COLO829 (cell line): Measurements from ENCODE around the gene PPP5C.
"Not testable (repeated sequence)": the region's sequence is repeated elsewhere in the genome, so short reads cannot be mapped to it uniquely, and the experiment has no call there.

ENCODE experiments used
- DNase-seq: peaks from one replicate; pipeline ENCODE4 v3.0.0; 2012; ENCODE audit warnings: low spot score

PPP5C gene

GRCh38 chr19:46346821-46347571 lies at the start of gene PPP5C:
Gene PPP5C, plus strand, starts transcription at chr19:46347087. Its CDS starts 10 bp downstream, at chr19:46347097.
- DNase-seq: peak; percentile 94

GRCh38 chr19:46297700-46298478 lies 49.0 kb upstream of the PPP5C start:
- DNase-seq: no peak

- no peak for DNase-seq
These were observed 48.3 kb upstream of the PPP5C start for GRCh38 chr19:46298479-46299003.

GRCh38 chr19:46299004-46299509 lies 47.8 kb upstream of the PPP5C start:
- peak; percentile 71 for DNase-seq

GRCh38 chr19:46299695-46300094 lies 47.2 kb upstream of the PPP5C start:
- DNase-seq: no peak

- DNase-seq: no peak
These were observed 43.6 kb upstream of the PPP5C start for GRCh38 chr19:46303322-46303690.

GRCh38 chr19:46303691-46304397 lies 43.0 kb upstream of the PPP5C start:
- peak; percentile 63 for DNase-seq

- no peak for DNase-seq
These were observed 40.4 kb upstream of the PPP5C start for GRCh38 chr19:46306501-46306900.

- DNase-seq: no peak
These were observed 38.4 kb upstream of the PPP5C start for GRCh38 chr19:46308510-46308909.

- DNase-seq: no peak
These were observed 37.8 kb upstream of the PPP5C start for GRCh38 chr19:46309056-46309455.

- DNase-seq: no peak
These were observed 35.4 kb upstream of the PPP5C start for GRCh38 chr19:46311444-46311843.

GRCh38 chr19:46313540-46314469 lies 33.1 kb upstream of the PPP5C start:
- peak; percentile 30 for DNase-seq

- no peak for DNase-seq
These were observed 29.5 kb upstream of the PPP5C start for GRCh38 chr19:46317339-46317738.

GRCh38 chr19:46319613-46320012 lies 27.3 kb upstream of the PPP5C start:
- no peak for DNase-seq

- no peak for DNase-seq
These were observed 26.3 kb upstream of the PPP5C start for GRCh38 chr19:46320559-46320958.

GRCh38 chr19:46321653-46322052 lies 25.2 kb upstream of the PPP5C start:
- no peak for DNase-seq

GRCh38 chr19:46323227-46323626 lies 23.7 kb upstream of the PPP5C start:
- not testable (repeated sequence) for DNase-seq

GRCh38 chr19:46324277-46324676 lies 22.6 kb upstream of the PPP5C start:
- no peak for DNase-seq

- DNase-seq: no peak
These were observed 20.3 kb upstream of the PPP5C start for GRCh38 chr19:46326608-46327007.

- no peak for DNase-seq
These were observed 18.8 kb upstream of the PPP5C start for GRCh38 chr19:46328079-46328478.

GRCh38 chr19:46330319-46330918 lies 16.5 kb upstream of the PPP5C start:
- DNase-seq: no peak
